ENCODE data around the gene COX5A. TPM values are rescaled to one million over a fixed set of nuclear protein-coding genes. Genes with fewer than 3 reads are reported as not detected.
A peak's percentile ranks its signal among the peaks of the same experiment; 100 is the strongest.

The COX5A gene
- total RNA-seq = 1,257 TPM
- long read RNA-seq, transcript COX5A-201 (5 exons, 1,268 nt) = major isoform, 921 of 953 reads
- long read RNA-seq, transcript COX5A-204 (4 exons, 579 nt) = minor isoform, 6 of 953 reads
- long read RNA-seq, partial matches to known transcripts = 6 of 953 reads
- long read RNA-seq, other reads (novel, unspliced or antisense) = 19 of 953 reads

DNA sequence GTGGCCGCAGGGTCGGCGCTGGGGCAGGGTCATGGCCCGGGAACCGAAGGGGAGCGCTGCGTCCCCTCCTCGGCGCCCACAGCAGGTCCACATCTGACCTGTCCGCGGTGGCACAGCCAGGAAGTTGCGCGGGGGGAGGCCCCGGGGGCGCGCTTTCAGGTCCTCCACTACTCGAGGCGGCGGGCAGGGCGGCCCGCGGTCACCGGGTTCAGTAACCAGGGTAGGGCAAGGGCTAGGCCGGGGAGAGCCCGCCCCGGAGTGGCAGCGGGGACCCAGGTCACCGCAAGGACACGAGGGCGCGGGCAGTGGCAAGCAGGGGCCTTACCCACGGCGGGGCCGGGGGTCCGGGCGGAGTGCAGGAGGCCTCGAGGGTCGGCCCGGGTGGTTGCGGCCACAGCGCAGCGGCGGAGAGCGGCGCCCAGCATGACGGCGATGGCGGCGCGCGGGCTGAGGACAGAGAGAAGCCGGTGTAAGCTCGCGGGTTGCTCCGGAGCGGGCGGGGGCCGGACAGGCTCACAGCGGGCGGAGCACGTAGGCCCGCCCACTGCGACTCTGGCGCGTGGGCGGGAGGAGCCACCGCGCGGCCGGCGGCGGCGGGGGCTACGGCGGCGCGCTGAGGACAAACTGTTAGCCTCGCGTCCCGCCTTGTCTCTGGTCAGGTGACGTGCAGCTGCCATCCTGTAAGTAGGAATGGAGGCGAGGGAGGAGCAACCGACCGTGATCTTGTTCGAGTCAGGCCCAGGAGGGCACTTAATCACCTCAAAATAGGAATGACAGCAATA is at the start of gene COX5A:
COX5A (minus strand) TSS at position 484 of the 782 bp plus-strand sequence; CDS start at position 425, 59 bp downstream.
- no peaks in the 10 kb centered on the region for H3K9me3 ChIP-seq (replicated peaks)
- TF ChIP-seq, protein P1, sequence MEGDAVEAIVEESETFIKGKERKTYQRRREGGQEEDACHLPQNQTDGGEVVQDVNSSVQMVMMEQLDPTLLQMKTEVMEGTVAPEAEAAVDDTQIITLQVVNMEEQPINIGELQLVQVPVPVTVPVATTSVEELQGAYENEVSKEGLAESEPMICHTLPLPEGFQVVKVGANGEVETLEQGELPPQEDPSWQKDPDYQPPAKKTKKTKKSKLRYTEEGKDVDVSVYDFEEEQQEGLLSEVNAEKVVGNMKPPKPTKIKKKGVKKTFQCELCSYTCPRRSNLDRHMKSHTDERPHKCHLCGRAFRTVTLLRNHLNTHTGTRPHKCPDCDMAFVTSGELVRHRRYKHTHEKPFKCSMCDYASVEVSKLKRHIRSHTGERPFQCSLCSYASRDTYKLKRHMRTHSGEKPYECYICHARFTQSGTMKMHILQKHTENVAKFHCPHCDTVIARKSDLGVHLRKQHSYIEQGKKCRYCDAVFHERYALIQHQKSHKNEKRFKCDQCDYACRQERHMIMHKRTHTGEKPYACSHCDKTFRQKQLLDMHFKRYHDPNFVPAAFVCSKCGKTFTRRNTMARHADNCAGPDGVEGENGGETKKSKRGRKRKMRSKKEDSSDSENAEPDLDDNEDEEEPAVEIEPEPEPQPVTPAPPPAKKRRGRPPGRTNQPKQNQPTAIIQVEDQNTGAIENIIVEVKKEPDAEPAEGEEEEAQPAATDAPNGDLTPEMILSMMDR (IDR thresholded peaks at IDR 0.05; ENCODE audit: borderline replicate concordance) = peak; percentile 19
- H3K27ac ChIP-seq (replicated peaks) = peak within 1 kb of the TSS; percentile 97
- DNase-seq = peak; percentile 94
- H3K27me3 ChIP-seq (ENCODE audit: low read depth) = no peaks in the 10 kb centered on the region
- H3K36me3 ChIP-seq = peaks cover 6% of the 10 kb centered on the region
- H3K4me3 ChIP-seq = peak within 1 kb of the TSS; percentile 82
- intact Hi-C loops (cut with micrococcal nuclease) = no loop called here
- peaks cover 53% of the 10 kb centered on the region for H3K4me1 ChIP-seq

DNA sequence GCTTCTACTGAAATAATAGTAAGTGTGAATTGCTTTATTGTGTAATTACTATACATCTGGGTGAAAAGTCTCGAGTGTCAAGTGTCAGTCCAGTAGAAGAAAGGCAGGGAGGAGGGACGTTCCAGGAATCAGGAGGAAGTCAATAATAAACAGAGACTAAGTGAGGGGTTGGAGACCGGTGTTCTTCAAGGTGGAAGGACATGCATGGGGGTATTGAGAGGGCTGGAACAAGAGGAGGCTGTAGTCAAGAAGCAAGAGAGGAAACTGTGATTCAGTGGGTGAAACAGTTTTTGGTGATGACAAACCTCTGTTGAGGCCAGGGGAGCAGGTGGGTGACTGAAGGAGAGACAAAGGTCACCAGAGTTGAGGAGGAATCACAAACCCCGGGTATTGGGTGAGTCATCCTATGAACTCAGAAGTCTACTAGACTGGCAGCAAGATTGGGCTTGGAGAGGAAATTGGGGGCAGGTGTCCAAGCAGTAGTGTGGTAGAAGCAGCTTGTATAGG is 45.9 kb upstream of the COX5A start:
- Histone ChIP-seq H3K36me3 (no peaks in the 10 kb centered on the region), H3K9me3 (replicated peaks) (no peaks in the 10 kb centered on the region), H3K4me3 (no peak overlapping the region), H3K4me1 (no peaks in the 10 kb centered on the region), H3K27me3 (ENCODE audit: low read depth) (peaks cover 54% of the 10 kb centered on the region), H3K27ac (replicated peaks) (no peak overlapping the region)
- intact Hi-C loops (cut with micrococcal nuclease) = no loop called here
- no peak for DNase-seq
- TF ChIP-seq, protein P1 (IDR thresholded peaks at IDR 0.05; ENCODE audit: borderline replicate concordance) = no peak

DNA sequence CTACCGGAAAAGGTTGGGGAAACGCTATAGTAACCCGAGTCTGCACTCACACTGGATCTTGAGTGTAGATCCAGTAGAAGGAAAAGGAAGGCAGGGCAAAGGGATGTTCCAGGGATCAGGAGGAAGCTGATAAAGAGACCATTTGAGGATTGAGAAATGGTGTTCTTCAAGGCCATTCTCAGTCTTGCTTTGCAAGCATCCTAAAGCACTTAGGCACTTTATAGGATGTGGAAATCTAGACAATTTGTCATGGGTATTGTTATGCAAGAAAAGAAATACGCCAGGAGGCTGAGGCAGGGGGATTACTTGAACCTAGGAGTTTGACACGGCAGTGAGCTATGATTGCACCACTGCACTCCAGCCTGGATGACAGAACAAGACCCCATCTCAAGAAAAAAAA is 44.3 kb upstream of the COX5A start:
- H3K27me3 ChIP-seq (ENCODE audit: low read depth) = peaks cover 54% of the 10 kb centered on the region
- H3K36me3 ChIP-seq = no peaks in the 10 kb centered on the region
- DNase-seq = no peak
- TF ChIP-seq, protein P1 (IDR thresholded peaks at IDR 0.05; ENCODE audit: borderline replicate concordance) = no peak
- H3K4me1 ChIP-seq = no peaks in the 10 kb centered on the region
- H3K9me3 ChIP-seq (replicated peaks) = no peaks in the 10 kb centered on the region
- intact Hi-C loops (cut with micrococcal nuclease) = no loop called here
- H3K4me3 ChIP-seq = no peak overlapping the region
- H3K27ac ChIP-seq (replicated peaks) = no peak overlapping the region

DNA sequence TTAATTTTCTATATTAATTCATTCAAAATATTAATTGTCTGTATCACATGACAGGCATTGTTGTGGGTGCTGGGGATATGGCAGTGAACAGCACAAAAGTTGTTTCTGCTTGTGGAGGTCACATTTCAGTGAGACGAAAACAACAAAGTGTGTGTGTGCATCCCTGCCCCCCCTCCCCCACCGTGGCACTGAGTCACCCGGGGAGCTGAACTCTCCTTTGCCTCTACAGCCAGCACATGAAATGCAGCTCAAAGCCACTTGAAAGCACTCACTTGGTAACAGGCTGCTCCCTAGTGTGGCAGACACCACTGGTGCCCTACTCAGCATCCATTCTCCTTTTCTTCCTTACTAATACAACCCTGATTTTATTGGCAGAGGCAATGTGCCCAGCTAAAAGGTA is 40.6 kb upstream of the COX5A start:
- intact Hi-C loops (cut with micrococcal nuclease) = no loop called here
- H3K9me3 ChIP-seq (replicated peaks) = no peaks in the 10 kb centered on the region
- H3K27me3 ChIP-seq (ENCODE audit: low read depth) = peaks cover 25% of the 10 kb centered on the region
- TF ChIP-seq, protein P1 (IDR thresholded peaks at IDR 0.05; ENCODE audit: borderline replicate concordance) = no peak
- no peaks in the 10 kb centered on the region for H3K36me3 ChIP-seq
- no peak overlapping the region for H3K27ac ChIP-seq (replicated peaks)
- DNase-seq = no peak
- no peak overlapping the region for H3K4me3 ChIP-seq
- no peaks in the 10 kb centered on the region for H3K4me1 ChIP-seq

DNA sequence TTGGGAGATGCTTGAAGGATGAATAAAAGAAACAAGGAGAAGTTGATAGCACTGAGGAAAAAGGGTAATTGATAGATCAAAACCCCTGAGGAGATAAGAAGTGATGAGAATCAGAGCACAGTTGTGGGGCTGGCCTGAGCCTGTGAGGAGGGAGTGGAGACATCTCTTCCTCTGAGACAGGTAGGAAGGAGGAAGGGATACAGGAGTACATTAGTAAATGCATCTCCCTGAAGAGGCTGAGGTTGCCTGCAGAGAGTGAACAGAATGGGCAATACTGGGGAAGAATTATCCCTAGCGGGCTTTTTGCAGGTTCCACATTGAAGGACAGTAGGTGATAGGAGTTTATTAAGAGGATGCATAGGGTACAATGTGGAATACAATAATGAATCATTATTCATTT is 40.2 kb upstream of the COX5A start:
- no peaks in the 10 kb centered on the region for H3K4me1 ChIP-seq
- H3K4me3 ChIP-seq = no peak overlapping the region
- peaks cover 21% of the 10 kb centered on the region for H3K27me3 ChIP-seq (ENCODE audit: low read depth)
- no peak for DNase-seq
- H3K27ac ChIP-seq (replicated peaks) = no peak overlapping the region
- no peaks in the 10 kb centered on the region for H3K36me3 ChIP-seq
- intact Hi-C loops (cut with micrococcal nuclease) = no loop called here
- TF ChIP-seq, protein P1 (IDR thresholded peaks at IDR 0.05; ENCODE audit: borderline replicate concordance) = no peak
- H3K9me3 ChIP-seq (replicated peaks) = no peaks in the 10 kb centered on the region

Measured in left ventricle myocardium inferior (tissue), 1 donor.